ENCODE results near the gene PDCD7. TPM values are rescaled to one million over a fixed set of nuclear protein-coding genes. Genes with fewer than 3 reads are reported as not detected.

PDCD7 gene
- total and polyA plus RNA-seq, 2 of the 13 experiments (the other 11 are each of a cell fraction or from before 2014, with no cell fraction given) = 10.1 to 14.7 TPM

- ChIA-PET POLR2A (interaction anchor here (1.2 to 2.4 kb wide), 2 partner anchors 13 to 133 kb away, joined by 4 to 17 read pairs; partner anchors contain the start of genes CLPX and RNU5B-1), CTCF (ENCODE audit: low intra/inter-chr PET ratio, low total read pairs) (no interaction called here)
- Histone ChIP-seq H3K9me3 (ENCODE audit: low read length) (no peaks in the 10 kb centered on the region), H3K9ac (ENCODE audit: insufficient read depth, low read depth, low read length) (no peak overlapping the region; the same call in 1 of the 2 replicates), H3K27ac (ENCODE audit: extremely low read length, insufficient read depth, low read length) (peak overlapping the region; percentile 64), H3K36me3 (replicated peaks in 1 of 2; ENCODE audit: control insufficient read depth in 1 of 2, insufficient read depth in 2 of 2, low read length in 2 of 2) (peaks cover 4 to 35% of the 10 kb centered on the region in 2 experiments; a peak in 4 of 5 replicates), H2AFZ (ENCODE audit: low read length) (no peak overlapping the region), H3K4me1 (ENCODE audit: insufficient read depth, low read length) (peaks cover 39% of the 10 kb centered on the region), H3K27me3 (ENCODE audit: control insufficient read depth in 1 of 2, insufficient read depth in 2 of 2, low read length in 2 of 2) (no peaks in the 10 kb centered on the region), H3K4me3 (replicated peaks in 1 of 3; ENCODE audit: insufficient read depth in 1 of 3, low read depth in 2 of 3, low read length in 3 of 3) (peak overlapping the region in 1 of 3 experiments; percentile 10; a peak in 1 of 6 replicates), H3K79me2 (ENCODE audit: insufficient read depth, low read length) (peaks cover 8% of the 10 kb centered on the region), H3K4me2 (ENCODE audit: low read depth, low read length) (peak overlapping the region; percentile 29; the same call in 1 of the 2 replicates), H4K20me1 (ENCODE audit: insufficient read depth, low read length) (no peaks in the 10 kb centered on the region)
- FAIRE-seq (no peak), ATAC-seq (peak; percentile 84), DNase-seq (ENCODE audit: low spot score) (peak; percentile 75)
- WGBS (ENCODE audit: low lambda C conversion rate) = 58% methylated on average over 5 of the region's 5 CpGs
- intact Hi-C loops (cut with micrococcal nuclease; ENCODE audit: unreplicated experiment) (no loop called here), in situ Hi-C loops (cut with HindIII; ENCODE audit: extremely low pct_ligation_motif_present, low pct_unique_long_range_greater_than_20kb) (no loop called here)
- no TSS peak for BruUV-seq (replicated peaks)
- TF ChIP-seq MTA3 (CRISPR knock-in tag; IDR thresholded peaks at IDR 0.05) = no peak
- no peak for TF ChIP-seq MED8 (CRISPR knock-in tag; IDR thresholded peaks at IDR 0.05; ENCODE audit: insufficient replicate concordance)
- no peak for TF ChIP-seq ZNF18 (CRISPR knock-in tag; IDR thresholded peaks at IDR 0.05; ENCODE audit: insufficient replicate concordance)
- TF ChIP-seq NONO (IDR thresholded peaks at IDR 0.05) = no peak
- TF ChIP-seq NONO (CRISPR knock-in tag; conservative IDR thresholded peaks at IDR 0.05) = no peak
- TF ChIP-seq RXRA (CRISPR knock-in tag; IDR thresholded peaks at IDR 0.05) = no peak
- TF ChIP-seq SOX6 (IDR thresholded peaks at IDR 0.05) = no peak
- TF ChIP-seq SOX6 (CRISPR knock-in tag; IDR thresholded peaks at IDR 0.05) = peak; percentile 77
- TF ChIP-seq TCF7L2 (IDR thresholded peaks at IDR 0.05; ENCODE audit: low read depth, low read length) = no peak
- peak; percentile 24; the same call in 1 of the 2 replicates for TF ChIP-seq YEATS2 (CRISPR knock-in tag; IDR thresholded peaks at IDR 0.05; ENCODE audit: borderline replicate concordance)
- TF ChIP-seq MED13 (CRISPR knock-in tag; IDR thresholded peaks at IDR 0.05) = no peak
- no peak for TF ChIP-seq MNT (IDR thresholded peaks at IDR 0.05)
- no peak for TF ChIP-seq ZNF580 (CRISPR knock-in tag; IDR thresholded peaks at IDR 0.05; ENCODE audit: borderline replicate concordance, low read depth)
- no peak for TF ChIP-seq NPAS2 (CRISPR knock-in tag; IDR thresholded peaks at IDR 0.05; ENCODE audit: borderline replicate concordance)
- no peak for TF ChIP-seq ZFP36L1 (CRISPR knock-in tag; IDR thresholded peaks at IDR 0.05)
- no peak for TF ChIP-seq ZNF207 (IDR thresholded peaks at IDR 0.05; ENCODE audit: borderline replicate concordance)
- peak; percentile 38 for TF ChIP-seq HNF4A (CRISPR knock-in tag; IDR thresholded peaks at IDR 0.05)
- TF ChIP-seq ZNF205 (CRISPR knock-in tag; IDR thresholded peaks at IDR 0.05) = no peak
- TF ChIP-seq GABPA (IDR thresholded peaks at IDR 0.05; ENCODE audit: low read depth, low read length) = no peak
- no peak for TF ChIP-seq GABPA (CRISPR knock-in tag; IDR thresholded peaks at IDR 0.05; ENCODE audit: low read depth)
- TF ChIP-seq ZNF329 (CRISPR knock-in tag; IDR thresholded peaks at IDR 0.05; ENCODE audit: low read depth) = no peak
- no peak for TF ChIP-seq ATF2 (CRISPR knock-in tag; IDR thresholded peaks at IDR 0.05)
- no peak for TF ChIP-seq ZNF335 (CRISPR knock-in tag; IDR thresholded peaks at IDR 0.05)
- no peak for TF ChIP-seq ZNF296 (CRISPR knock-in tag; conservative IDR thresholded peaks at IDR 0.05)
- peak; percentile 83 for TF ChIP-seq GATAD2A (CRISPR knock-in tag; IDR thresholded peaks at IDR 0.05)
These were observed 37.8 kb upstream of the PDCD7 start for GRCh38 chr15:65171428-65171827.

Data from HepG2 (cell line).